HL-60 (cell line): Measurements from ENCODE around the gene TCAIM.
"Not testable (repeated sequence)": the region's sequence is repeated elsewhere in the genome, so short reads cannot be mapped to it uniquely, and the experiment has no call there.

ENCODE experiments used
- DNase-seq, 2 experiments: peaks; one replicate each; pipeline ENCODE4 v3.0.0-alpha.2; 2010 to 2020; ENCODE audit warnings: low read depth in 1 of 2, low spot score in 1 of 2
- H3K27ac ChIP-seq: fragments of 250-450 bp; sonication (Bioruptor Pico); replicated peaks from 2 replicates; pipeline ENCODE4 v1.5.1; 2020; ENCODE audit warnings: mild to moderate bottlenecking, moderate library complexity
- H3K27me3 ChIP-seq: fragments of 250-450 bp; sonication (Bioruptor Pico); 2 replicates; pipeline ENCODE4 v1.5.1; 2021; ENCODE audit warnings: mild to moderate bottlenecking, moderate library complexity; ENCODE audit not compliant: insufficient read depth, poor library complexity, severe bottlenecking
- H3K4me3 ChIP-seq: replicated peaks from 2 replicates; pipeline ENCODE4 v1.5.1; 2011; ENCODE audit warnings: mild to moderate bottlenecking, control low read depth, low read length; ENCODE audit not compliant: insufficient read depth
- GABPA ChIP-seq: IDR thresholded peaks from 2 replicates; pipeline ENCODE4 v1.6.1; 2012; ENCODE audit warnings: low read depth
- POLR2AphosphoS5 ChIP-seq: IDR thresholded peaks from 2 replicates; pipeline ENCODE4 v1.6.1; 2012; ENCODE audit warnings: low read depth
- SPI1 ChIP-seq: IDR thresholded peaks from 2 replicates; pipeline ENCODE4 v1.6.1; 2012; ENCODE audit warnings: low read depth, mild to moderate bottlenecking, borderline replicate concordance
- TF ChIP-seq, protein P1 (sequence below): IDR thresholded peaks from 2 replicates; pipeline ENCODE4 v1.6.1; 2012; ENCODE audit warnings: low read depth; ENCODE audit not compliant: insufficient replicate concordance
- TF ChIP-seq, protein P2 (sequence below): IDR thresholded peaks from one replicate; pipeline ENCODE4 v1.5.1; 2011; ENCODE audit warnings: low read length, control low read depth, inconsistent platforms; ENCODE audit not compliant: insufficient read depth

TCAIM gene

GRCh38 chr3:44392489-44392888 lies 53.9 kb downstream of the TCAIM start:
- no peak overlapping the region for H3K4me3 ChIP-seq
- DNase-seq = no peak
- H3K27ac ChIP-seq = no peak overlapping the region
- no peaks in the 10 kb centered on the region for H3K27me3 ChIP-seq
- no peak for TF ChIP-seq GABPA
- TF ChIP-seq, protein P1, sequence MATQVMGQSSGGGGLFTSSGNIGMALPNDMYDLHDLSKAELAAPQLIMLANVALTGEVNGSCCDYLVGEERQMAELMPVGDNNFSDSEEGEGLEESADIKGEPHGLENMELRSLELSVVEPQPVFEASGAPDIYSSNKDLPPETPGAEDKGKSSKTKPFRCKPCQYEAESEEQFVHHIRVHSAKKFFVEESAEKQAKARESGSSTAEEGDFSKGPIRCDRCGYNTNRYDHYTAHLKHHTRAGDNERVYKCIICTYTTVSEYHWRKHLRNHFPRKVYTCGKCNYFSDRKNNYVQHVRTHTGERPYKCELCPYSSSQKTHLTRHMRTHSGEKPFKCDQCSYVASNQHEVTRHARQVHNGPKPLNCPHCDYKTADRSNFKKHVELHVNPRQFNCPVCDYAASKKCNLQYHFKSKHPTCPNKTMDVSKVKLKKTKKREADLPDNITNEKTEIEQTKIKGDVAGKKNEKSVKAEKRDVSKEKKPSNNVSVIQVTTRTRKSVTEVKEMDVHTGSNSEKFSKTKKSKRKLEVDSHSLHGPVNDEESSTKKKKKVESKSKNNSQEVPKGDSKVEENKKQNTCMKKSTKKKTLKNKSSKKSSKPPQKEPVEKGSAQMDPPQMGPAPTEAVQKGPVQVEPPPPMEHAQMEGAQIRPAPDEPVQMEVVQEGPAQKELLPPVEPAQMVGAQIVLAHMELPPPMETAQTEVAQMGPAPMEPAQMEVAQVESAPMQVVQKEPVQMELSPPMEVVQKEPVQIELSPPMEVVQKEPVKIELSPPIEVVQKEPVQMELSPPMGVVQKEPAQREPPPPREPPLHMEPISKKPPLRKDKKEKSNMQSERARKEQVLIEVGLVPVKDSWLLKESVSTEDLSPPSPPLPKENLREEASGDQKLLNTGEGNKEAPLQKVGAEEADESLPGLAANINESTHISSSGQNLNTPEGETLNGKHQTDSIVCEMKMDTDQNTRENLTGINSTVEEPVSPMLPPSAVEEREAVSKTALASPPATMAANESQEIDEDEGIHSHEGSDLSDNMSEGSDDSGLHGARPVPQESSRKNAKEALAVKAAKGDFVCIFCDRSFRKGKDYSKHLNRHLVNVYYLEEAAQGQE = no peak
- TF ChIP-seq, protein P2, sequence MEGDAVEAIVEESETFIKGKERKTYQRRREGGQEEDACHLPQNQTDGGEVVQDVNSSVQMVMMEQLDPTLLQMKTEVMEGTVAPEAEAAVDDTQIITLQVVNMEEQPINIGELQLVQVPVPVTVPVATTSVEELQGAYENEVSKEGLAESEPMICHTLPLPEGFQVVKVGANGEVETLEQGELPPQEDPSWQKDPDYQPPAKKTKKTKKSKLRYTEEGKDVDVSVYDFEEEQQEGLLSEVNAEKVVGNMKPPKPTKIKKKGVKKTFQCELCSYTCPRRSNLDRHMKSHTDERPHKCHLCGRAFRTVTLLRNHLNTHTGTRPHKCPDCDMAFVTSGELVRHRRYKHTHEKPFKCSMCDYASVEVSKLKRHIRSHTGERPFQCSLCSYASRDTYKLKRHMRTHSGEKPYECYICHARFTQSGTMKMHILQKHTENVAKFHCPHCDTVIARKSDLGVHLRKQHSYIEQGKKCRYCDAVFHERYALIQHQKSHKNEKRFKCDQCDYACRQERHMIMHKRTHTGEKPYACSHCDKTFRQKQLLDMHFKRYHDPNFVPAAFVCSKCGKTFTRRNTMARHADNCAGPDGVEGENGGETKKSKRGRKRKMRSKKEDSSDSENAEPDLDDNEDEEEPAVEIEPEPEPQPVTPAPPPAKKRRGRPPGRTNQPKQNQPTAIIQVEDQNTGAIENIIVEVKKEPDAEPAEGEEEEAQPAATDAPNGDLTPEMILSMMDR = no peak
- no peak for TF ChIP-seq SPI1
- no peak for TF ChIP-seq POLR2AphosphoS5

DNA sequence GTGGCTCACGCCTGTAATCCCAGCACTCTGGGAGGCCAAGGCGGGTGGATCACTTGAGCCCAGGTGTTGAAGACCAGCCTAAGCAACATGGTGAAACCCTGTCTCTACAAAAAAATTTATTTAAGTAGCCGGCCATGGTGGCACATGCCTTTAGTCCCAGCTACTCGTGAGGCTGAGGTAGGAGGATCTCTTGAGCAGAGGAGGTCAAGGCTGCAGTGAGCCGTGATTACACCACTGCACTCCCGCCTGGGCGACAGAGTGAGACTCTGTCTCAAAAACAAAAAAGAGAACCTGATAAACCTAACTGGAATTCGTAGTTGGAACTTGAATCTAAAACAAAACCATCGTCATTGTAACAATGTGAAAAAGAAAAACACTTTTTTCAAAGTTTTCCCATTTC lies 57.1 kb downstream of the TCAIM start:
- Histone ChIP-seq H3K27me3 (no peaks in the 10 kb centered on the region), H3K27ac (no peak overlapping the region), H3K4me3 (no peak overlapping the region)
- no peak for DNase-seq
- TF ChIP-seq, protein P2 = no peak
- no peak for TF ChIP-seq SPI1
- TF ChIP-seq, protein P1 = no peak
- no peak for TF ChIP-seq GABPA
- no peak for TF ChIP-seq POLR2AphosphoS5

DNA sequence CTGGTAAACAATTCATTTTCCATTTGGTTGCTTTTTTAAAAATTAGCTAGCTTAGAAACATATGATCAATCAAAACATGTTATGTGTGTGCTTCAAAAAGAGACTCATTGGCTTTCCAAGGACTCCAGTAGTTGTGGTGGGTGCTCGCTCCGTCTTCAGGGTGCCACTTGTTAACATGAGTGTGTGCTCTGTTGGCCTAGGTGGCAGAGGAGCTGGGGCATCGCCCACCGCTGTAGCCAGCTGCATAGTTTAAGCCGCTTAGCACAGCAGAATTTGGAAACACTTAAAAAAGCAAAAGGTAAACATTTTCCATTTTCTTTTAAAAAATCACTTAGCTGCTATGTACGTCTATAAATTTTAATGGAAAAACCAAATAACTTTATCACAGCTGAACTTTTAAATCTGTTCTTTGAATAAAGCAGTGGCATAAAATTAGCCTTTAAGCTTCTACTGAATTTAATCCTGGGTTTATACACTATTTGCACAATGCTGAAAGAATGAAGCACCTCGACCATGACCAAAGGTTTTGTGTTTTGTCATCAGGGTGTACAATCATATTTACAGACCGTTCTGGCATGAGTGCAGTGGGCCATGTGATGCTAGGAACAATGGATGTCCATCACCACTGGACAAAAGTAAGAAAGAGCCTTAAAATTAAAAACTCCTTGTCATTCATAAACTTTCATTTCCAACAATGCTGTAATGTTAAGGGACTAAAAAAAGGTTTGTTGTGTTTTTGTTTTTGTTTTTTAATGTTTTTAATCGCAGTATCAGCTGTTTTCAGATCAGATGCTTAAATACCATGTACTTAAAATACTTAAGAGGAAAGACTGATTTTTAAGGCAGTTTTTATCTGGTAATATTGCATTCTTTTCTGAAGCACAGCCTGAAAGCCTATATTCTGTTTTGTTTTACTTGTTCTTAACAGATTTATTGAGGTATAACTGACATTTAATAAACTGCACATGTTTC lies 57.9 kb downstream of the TCAIM start:
- DNase-seq = no peak
- Histone ChIP-seq H3K27ac (no peak overlapping the region), H3K27me3 (no peaks in the 10 kb centered on the region), H3K4me3 (no peak overlapping the region)
- TF ChIP-seq SPI1 (no peak), GABPA (no peak), POLR2AphosphoS5 (no peak)
- TF ChIP-seq, protein P2 = no peak
- TF ChIP-seq, protein P1 = no peak

GRCh38 chr3:44398271-44398670 lies 59.7 kb downstream of the TCAIM start:
- H3K27ac ChIP-seq, H3K4me3 ChIP-seq, H3K27me3 ChIP-seq, DNase-seq: not testable (repeated sequence)
